NCI-H2081 (cell line): ENCODE measurements around the gene MRC1.

ENCODE experiments used
- DNase-seq, 2 experiments: peaks; one replicate each; lab custom pipeline; 2025; lab: John Stamatoyannopoulos, UW

MRC1 gene

DNA sequence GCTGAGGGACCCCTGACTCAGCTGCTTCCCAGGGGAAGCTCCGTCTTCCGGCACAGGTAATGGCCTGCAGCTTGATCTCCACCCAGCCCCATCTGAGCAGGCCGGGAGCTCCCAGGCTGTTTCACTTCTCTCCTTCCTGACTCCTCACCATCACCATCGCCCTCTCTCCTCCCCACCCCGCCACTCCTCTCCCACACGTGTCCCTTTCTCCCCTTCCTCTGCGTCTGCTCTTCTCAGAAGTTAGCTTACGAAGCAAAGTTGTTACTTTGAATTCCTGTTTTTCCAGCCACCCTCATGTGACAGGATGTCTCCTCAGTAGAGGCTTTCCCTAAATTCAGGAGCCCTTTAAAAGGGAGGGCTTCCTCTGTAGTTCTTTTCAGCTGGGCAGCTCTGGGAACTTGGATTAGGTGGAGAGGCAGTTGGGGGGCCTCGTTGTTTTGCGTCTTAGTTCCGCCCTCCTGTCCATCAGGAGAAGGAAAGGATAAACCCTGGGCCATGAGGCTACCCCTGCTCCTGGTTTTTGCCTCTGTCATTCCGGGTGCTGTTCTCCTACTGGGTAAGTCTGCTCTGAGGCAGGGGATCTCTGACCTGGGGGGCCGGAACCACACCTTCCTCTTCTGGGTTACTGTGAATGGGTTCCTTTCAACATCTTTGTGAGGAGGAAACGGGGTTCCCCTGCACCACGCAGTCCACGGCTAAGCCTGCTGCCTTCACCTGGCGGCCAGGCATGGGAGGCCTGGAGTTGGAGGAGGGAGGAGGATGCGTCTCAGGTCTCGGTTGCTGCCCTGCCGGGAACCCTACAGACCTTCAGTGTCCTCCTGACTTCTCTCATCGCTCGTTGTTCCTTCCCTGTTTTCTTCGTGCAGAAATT lies at the start of gene MRC1:
TSS of gene MRC1 (plus strand) at position 378 of the 871 bp plus-strand sequence. CDS start at position 496, 118 bp downstream.
- no peak for DNase-seq

DNA sequence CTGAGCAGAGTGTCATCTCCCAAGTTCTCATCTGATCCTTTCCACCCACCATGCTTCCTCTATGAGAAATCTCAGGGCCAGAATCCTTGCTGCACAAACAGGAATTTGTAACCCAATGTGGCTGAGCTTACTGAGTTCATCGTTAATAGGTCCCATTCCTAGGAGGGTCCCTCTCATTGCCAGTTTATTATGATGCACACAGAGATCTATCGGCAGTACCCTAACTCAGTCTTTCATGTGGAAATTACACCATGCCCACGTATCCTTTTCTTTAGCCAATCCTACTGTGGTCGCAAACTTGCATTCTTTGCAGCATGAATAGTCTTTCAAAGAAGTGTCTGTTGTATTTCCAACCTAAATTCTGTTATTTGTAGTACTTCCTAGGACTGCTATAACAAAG lies 45.0 kb upstream of the MRC1 start:
- DNase-seq = no peak

DNA sequence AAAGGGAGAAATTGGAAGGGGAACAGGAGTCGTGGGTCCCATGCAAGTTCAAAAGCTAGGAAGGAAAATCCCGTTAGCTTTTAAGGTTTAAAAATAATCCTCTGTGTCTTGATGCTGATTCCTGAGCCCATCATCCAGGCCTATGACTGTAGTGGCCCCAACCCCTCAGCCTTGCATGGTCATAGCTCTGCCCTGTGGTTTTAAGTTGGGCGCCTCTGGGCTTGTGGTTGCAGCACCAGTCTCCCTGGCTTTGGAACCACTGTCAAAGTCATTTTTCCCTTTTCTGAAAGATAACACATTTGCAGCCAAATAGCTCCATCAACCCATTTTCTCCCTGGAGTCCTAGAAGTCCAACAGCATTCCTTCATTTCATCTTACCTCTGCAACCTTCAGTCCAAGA lies 43.5 kb upstream of the MRC1 start:
- no peak for DNase-seq

DNA sequence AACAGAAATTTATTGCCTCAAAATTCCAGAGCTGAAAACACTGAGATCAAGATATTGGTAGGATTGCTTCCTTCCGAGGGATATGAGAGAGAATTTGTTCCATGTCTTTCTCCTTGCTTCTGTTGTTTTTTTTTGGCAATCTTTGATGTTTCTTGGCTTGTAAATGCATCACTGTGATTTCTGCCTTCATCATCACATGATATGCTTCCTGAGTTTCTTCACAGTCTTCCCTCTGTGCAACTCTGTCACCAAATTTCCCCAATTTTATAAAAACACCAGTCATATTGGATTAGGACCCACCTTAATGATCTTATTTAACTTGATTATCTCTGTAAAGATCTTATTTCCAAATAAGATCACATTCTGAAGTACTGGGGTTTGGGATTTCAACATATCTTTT lies 42.4 kb upstream of the MRC1 start:
- DNase-seq = no peak

GRCh38 chr10:17768496-17768895 lies 40.7 kb upstream of the MRC1 start:
- no peak for DNase-seq

- DNase-seq = no peak
These were observed 40.2 kb upstream of the MRC1 start for GRCh38 chr10:17768957-17769356.

- DNase-seq = no peak
These were observed 38.1 kb upstream of the MRC1 start for GRCh38 chr10:17771017-17771416.

GRCh38 chr10:17779784-17780183 lies 29.4 kb upstream of the MRC1 start:
- DNase-seq = no peak

DNA sequence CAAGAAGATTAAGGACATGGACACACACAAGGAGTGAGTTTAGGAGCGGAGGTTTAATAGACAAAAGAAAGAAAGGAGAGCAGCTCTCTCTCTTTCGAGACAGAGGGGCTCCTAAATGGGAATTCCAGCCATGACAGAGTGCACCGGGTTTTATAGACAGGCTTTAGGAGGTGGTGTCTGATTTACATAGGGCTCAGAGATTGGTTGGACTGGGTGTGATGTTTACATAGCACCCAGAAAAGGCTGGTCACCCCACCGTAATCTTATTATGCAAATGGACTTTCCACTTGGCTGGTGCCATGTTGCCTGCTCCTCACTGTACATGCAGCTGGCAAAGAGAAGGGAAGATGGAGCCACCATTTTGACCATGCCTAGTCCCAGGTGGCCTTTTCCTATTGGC lies 28.4 kb upstream of the MRC1 start:
- DNase-seq = no peak

GRCh38 chr10:17781856-17782255 lies 27.3 kb upstream of the MRC1 start:
- no peak for DNase-seq

- DNase-seq = no peak
These were observed 26.1 kb upstream of the MRC1 start for GRCh38 chr10:17782921-17783665.

GRCh38 chr10:17783751-17784150 lies 25.4 kb upstream of the MRC1 start:
- no peak for DNase-seq

GRCh38 chr10:17784688-17785087 lies 24.5 kb upstream of the MRC1 start:
- DNase-seq = no peak

DNA sequence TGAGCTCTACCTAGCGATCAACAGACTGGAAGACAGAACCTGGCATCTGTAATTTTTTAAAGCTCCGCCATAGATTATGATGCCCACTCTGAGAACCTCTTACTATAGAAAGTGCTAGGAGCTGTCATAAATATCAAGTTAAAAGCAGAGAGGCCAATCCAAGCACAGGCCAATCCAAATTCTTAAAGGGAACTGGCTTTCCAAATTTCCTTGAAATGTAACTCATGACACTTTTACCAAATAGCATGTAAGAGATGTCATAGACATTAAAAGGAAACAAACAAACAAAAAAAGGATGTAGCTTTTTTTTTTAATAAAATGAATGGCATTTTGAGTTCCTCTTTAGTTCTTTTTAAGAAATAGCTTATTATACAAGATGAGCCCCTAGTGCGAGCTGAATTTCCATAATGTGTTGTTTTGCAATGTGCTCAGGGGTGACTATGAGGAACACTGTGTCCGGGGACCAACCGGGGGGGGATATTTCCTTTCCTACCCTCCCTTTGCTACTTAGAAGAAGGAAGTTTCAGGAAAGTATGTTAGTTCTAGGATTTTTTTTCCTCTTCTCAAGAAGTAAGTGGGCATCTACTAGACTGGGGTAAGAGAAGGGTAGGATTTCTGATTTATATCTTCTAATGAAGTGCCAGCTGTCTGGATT lies 23.7 kb upstream of the MRC1 start:
- no peak for DNase-seq

DNA sequence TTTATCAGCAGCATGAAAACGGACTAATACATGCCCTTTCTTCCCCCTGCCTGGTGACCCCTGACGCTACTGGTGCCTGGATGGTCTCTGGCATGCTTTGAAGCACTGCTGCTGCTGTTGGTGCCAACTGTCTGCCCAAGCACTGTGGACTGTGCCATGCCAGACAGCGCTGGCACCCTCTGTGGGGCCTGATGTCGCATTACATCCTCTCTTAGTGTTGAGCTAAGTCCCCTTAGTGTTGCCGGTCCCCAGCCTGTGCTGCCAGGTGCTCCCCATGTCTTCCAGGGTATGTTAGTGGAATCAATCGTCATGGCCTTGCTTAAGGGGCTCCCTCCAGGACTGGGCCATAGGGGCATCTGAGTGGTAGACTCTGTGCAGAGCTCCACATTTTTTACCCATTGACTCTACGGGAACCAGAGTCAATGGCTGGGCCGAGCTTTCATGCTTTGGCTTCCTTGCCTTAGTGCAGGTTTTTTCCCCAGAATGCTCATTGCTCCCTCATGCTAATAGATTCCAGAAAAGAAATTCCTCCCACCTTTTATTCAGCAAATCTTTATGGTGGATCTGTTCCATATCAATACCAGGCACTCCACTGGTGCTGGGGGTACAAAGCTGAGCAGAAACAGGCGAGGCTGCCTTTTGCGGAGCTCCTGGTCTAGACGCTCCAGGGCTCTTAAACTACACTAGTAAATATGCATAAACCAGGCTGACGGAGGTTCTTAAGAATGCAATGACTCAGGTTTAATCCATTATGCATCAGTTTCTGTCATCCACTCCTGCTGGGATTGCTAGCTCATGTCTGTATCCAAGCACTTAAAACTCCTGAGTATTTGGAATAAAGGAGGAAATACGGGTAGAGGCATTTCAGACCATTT lies 21.8 kb upstream of the MRC1 start:
- DNase-seq = no peak

GRCh38 chr10:17788646-17789045 lies 20.5 kb upstream of the MRC1 start:
- no peak for DNase-seq

DNA sequence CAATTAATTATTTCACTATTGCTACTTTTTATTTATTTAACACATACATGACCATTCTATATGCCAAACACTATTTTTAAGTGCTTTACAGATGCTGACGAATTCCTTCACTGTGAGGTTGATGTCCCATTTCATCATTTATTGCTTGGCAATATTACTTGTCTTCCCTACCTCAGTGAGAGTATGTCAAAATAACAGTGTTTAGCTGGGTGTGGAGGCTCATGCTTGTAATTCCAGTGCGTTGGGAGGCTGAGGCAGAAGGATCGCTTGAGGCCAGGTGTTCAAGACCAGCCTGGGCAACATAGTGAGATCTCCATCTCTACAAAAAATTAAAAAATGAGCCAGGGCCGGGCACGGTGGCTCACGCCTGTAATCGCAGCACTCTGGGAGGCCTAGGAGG lies 19.8 kb upstream of the MRC1 start:
- no peak for DNase-seq

- no peak for DNase-seq
These were observed 18.5 kb upstream of the MRC1 start for GRCh38 chr10:17790651-17791050.

DNA sequence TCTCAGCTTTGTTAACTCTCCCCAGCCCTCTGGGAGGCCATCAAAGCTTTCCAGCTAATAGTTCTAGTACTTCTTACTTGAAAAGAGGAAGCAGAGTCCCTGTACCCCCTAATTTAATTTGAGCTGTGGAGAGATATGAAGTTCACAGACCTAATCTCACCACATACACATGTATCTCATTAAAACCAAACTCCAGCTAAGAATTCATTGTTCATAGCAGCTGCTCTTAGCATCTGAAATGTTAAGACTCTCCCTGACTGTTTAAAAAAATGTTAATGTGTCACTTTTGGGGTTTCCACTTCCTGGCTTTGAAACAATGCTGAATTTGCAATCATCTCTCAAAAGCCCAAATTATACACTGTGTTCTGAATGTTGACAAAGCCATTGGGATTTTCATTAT lies 16.2 kb upstream of the MRC1 start:
- no peak for DNase-seq

- DNase-seq = peak in 1 of 2 experiments; percentile 14
These were observed 15.1 kb upstream of the MRC1 start for GRCh38 chr10:17793823-17794644.

- no peak for DNase-seq
These were observed 14.1 kb upstream of the MRC1 start for GRCh38 chr10:17795083-17795482.
